Measurements from ENCODE around the gene CDADC1.
"Not testable (repeated sequence)": the region's sequence is repeated elsewhere in the genome, so short reads cannot be mapped to it uniquely, and the experiment has no call there.

The CDADC1 gene

GRCh38 chr13:49319551-49319950 lies 71.8 kb downstream of the CDADC1 start:
- no peak for DNase-seq

- DNase-seq: no peak
Observed at GRCh38 chr13:49319951-49320350, 72.2 kb downstream of the CDADC1 start.

GRCh38 chr13:49320975-49321374 lies 73.2 kb downstream of the CDADC1 start:
- no peak for DNase-seq

- DNase-seq: no peak
Observed at GRCh38 chr13:49322702-49323101, 75.0 kb downstream of the CDADC1 start.

- DNase-seq: no peak
Observed at GRCh38 chr13:49323344-49323743, 75.6 kb downstream of the CDADC1 start.

- no peak for DNase-seq
Observed at GRCh38 chr13:49326222-49326917, 78.6 kb downstream of the CDADC1 start.

- not testable (repeated sequence) for DNase-seq
Observed at GRCh38 chr13:49327145-49327544, 79.4 kb downstream of the CDADC1 start.

GRCh38 chr13:49329831-49330545 lies 82.3 kb downstream of the CDADC1 start:
- no peak for DNase-seq

- no peak for DNase-seq
Observed at GRCh38 chr13:49330546-49330864, 82.8 kb downstream of the CDADC1 start.

GRCh38 chr13:49336655-49337054 lies 88.9 kb downstream of the CDADC1 start:
- no peak for DNase-seq

GRCh38 chr13:49340161-49340560 lies 92.4 kb downstream of the CDADC1 start:
- DNase-seq: no peak

- DNase-seq: no peak
Observed at GRCh38 chr13:49341517-49341916, 93.8 kb downstream of the CDADC1 start.

GRCh38 chr13:49341941-49342340 lies 94.2 kb downstream of the CDADC1 start:
- no peak for DNase-seq

GRCh38 chr13:49342454-49342853 lies 94.7 kb downstream of the CDADC1 start:
- DNase-seq: no peak
